HG03520 (cell line): ENCODE results near the gene GPR4.
A peak's percentile ranks its signal among the peaks of the same experiment; 100 is the strongest.

ENCODE experiments used
- ATAC-seq: cut with Tn5 transposase; IDR thresholded peaks from one replicate; pipeline ENCODE4 v1.9.1; 2021; ENCODE audit warnings: mild to moderate bottlenecking, moderate library complexity; ENCODE audit not compliant: unreplicated experiment

The GPR4 gene

DNA sequence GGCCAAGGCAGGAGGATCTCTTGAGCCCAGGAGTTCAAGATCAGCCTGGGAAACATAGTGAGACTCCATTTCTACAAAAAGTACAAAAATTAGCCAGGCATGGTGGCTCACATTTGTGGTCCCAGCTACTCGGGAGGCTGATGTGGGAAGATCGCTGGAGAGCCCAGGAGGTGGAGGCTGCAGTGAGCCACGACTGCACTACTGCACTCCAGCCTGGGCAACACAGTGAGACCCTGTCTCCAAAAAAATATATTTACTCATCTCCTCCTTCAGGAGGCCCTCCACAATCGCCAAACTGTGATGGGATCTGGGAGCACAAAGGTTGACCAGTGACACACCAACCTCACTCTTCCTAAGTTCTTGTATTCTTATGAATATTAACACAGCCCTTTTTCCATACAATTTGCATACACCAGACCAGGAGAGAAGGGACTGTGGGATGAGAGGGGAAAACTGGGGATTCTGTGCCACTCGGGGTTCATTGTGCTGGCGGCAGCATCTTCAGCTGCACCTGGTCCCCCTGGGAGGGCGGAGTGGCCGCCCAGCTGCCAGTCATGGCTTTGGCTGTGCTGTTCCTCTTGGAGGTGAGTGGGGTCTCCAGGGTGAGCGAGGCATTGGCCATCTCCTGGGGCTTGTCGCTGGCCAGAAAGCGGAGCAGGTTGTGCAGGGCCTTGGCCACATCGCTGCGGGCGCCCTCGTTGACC lies 11.6 kb downstream of the GPR4 start:
- no peak for ATAC-seq

GRCh38 chr19:45589768-45590167 lies 12.2 kb downstream of the GPR4 start:
- no peak for ATAC-seq

- no peak for ATAC-seq
Measured at GRCh38 chr19:45587873-45588272, 14.1 kb downstream of the GPR4 start.

GRCh38 chr19:45585158-45585577 lies 16.8 kb downstream of the GPR4 start:
- no peak for ATAC-seq

GRCh38 chr19:45584332-45585157 lies 17.5 kb downstream of the GPR4 start, which contains the start of gene OPA3:
OPA3 (minus strand) TSS chr19:45584802; CDS start chr19:45584764, 38 bp downstream.
- peak; percentile 78 for ATAC-seq

GRCh38 chr19:45581576-45581975 lies 20.4 kb downstream of the GPR4 start:
- no peak for ATAC-seq

DNA sequence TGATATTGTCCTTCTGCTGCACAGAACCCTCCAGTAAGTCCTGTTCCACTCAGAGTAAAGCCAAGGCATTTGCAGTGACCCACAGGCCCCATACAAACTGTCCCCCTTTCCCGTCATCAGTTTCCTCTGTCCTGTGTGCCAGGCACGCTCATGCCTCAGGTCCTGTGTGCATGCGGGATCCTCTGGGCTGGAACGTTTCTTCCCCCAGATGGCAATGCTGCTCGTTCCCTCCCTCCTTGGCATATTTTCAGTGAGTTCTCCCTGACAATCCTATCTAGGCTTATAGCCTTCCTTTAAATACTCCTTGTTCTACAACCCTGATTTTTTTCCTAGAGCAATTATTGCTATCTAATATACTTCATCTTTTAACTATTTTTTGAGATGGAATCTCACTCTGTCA lies 23.2 kb downstream of the GPR4 start:
- no peak for ATAC-seq

DNA sequence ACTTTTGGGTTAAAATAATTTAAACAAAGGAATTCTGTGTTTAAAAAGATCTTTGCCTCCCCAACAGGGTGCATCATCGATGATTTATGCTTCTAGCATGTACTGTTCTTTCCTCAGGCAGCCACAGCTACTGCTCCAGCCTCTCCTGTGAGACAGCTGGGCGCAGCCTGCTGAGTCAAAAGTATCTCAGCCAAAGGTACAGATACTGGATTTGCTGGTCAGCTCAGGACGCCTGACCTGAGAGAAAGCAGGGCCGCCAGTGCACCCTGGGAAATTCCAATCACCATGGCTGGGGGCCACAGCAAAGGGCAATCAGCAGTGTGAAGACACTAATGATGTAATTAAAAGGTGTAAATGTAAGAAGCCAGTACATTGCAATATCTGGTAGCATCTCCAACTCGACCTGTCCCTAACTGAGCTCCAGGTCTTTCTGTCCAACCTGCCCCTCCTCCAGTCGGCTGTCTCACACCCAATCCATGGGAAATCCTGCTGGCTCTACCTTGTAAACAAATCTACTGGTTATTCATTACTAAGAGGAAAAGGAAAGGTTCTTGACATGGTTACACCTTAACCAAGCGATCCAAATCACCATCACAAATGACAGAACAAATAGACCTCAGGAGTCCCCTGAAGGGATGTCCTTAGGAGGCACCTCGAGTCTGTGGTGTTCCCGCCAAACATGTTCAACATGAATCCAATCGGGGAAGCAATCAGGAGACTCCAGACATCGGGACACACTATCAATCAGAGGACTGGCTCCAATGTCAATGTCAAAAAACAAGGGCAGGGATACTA lies 24.7 kb downstream of the GPR4 start:
- ATAC-seq, result no peak

DNA sequence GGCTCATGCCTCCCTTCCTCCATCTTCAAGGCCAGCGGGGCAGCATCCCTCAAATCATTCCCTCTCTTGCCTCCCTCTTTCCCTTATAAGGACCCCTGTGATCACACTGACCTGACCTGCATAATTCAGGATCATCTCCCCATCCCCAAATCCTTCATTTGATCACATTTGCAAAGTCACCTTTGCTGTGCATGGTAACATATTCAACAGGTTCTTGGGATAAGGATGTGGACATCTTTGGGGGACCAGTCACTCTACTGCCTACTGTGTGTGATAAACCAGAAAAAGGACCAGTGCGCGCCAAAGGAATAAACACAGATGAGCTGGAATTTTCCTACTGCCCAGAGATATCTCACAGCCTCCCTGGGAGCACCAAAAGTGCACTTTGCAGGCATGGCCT lies 25.3 kb downstream of the GPR4 start:
- no peak for ATAC-seq

- ATAC-seq, result no peak
Measured at GRCh38 chr19:45575216-45575615, 26.8 kb downstream of the GPR4 start.

GRCh38 chr19:45574526-45574925 lies 27.5 kb downstream of the GPR4 start:
- no peak for ATAC-seq

DNA sequence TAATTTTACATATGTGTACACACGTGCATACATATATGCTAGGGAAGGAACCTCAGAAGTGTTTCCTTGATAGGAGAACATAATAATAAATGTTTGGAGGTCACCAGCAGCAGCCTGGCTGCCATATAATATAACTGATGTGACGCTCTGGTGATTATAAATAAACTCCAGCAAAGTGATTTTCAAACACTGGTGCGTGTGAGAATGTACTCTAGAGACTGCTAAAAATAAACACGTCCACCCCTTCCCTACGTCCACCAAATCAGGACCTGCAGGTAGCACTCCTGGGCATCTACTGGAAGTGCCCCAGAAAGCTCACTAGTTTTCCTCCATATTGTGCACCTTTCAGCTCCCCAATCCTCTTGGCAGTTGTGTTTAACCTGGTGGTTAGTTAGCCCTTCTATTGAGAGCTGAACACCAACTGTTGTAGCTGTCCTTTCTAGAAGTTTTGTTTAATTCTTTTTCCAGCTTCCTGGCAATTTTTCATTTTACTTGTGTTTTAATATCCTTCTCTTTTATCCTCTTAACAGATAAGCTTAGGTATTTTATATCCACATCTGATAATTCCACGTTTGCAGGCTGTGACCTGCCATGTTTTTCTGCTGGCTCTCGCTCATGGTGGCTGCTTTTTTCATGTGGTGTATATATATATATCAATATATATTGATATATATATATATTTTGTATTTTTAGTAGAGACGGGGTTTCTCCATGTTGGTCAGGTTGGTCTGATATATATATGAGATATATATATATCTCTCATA lies 30.4 kb downstream of the GPR4 start:
- no peak for ATAC-seq

DNA sequence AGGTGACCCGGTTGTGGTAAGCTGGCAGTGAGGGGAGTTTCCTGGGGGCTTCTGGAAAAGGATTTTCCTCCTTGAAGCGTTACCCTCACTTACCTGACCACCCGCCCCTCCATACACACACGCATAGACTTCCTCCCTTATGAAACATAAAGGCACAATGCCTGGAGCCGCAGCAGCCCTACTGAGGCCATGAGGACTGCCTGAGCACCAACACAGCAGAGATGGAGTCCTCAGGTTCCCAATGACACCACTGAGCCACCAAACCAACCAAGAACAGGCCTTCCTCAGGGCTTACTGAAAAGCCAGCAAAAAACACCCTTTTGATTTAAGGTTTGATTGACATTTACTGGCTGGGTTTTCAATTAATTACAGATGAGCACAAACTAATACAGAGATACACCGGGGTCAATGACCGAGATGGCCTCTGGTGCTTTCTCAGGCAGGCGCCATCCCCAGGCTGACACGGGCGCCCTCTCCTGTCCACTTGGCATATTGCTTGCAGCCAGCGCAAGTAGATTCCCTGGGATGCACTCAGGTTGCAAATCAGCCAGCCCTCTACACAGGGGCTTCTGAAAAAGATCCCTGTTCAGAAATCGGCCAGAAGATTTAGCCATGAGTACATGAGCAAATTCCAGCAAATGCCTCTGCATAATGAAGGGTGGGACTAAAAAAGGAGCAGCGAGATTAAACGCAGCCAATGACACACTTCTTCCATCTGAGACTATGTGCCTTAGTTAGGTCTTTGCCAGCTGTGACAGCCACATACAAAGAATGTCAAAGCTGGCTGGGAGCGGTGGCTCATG lies 32.2 kb downstream of the GPR4 start:
- ATAC-seq, result no peak

- no peak for ATAC-seq
Measured at GRCh38 chr19:45568732-45569131, 33.3 kb downstream of the GPR4 start.

DNA sequence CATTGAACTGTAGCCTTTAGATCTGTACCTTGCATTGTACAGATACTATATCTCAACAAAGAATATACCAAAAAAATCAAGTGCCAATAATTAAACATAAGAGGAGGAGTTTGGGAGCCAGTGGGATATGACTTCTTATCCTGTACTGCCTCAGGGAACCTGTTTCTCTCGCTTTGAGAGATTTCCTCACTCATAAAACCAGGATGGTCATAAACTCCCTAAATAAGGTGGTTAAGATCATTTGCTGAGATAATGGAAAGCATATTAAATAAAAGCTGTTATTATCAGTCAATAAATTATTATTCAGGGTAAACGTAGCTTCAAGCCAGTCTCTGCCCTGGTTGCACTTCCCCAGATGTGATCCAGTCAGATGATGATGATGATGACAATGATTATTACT lies 34.4 kb downstream of the GPR4 start:
- ATAC-seq, result no peak

GRCh38 chr19:45564131-45564780 lies 37.8 kb downstream of the GPR4 start:
- no peak for ATAC-seq

GRCh38 chr19:45560686-45561085 lies 41.3 kb downstream of the GPR4 start:
- ATAC-seq, result no peak

GRCh38 chr19:45560038-45560437 lies 42.0 kb downstream of the GPR4 start:
- ATAC-seq, result no peak

GRCh38 chr19:45558399-45558878 lies 43.6 kb downstream of the GPR4 start:
- ATAC-seq, result no peak
